Raji (cell line): ENCODE data around the gene BIVM.

ENCODE experiments used
- POLR2A ChIP-seq: IDR thresholded peaks from 2 replicates; pipeline ENCODE4 v1.6.1; 2011; ENCODE audit warnings: low read depth, low read length, control low read depth; ENCODE audit not compliant: insufficient read depth

BIVM gene

GRCh38 chr13:102847272-102848234, 48.6 kb downstream of the BIVM start:
- no peak for TF ChIP-seq POLR2A

- TF ChIP-seq POLR2A: no peak
Observed at GRCh38 chr13:102848956-102849355, 50.0 kb downstream of the BIVM start.

GRCh38 chr13:102852556-102852955, 53.6 kb downstream of the BIVM start:
- TF ChIP-seq POLR2A: no peak

GRCh38 chr13:102854675-102855074, 55.8 kb downstream of the BIVM start:
- no peak for TF ChIP-seq POLR2A

- no peak for TF ChIP-seq POLR2A
Observed at GRCh38 chr13:102856557-102856956, 57.6 kb downstream of the BIVM start.

GRCh38 chr13:102862624-102863210, 63.8 kb downstream of the BIVM start:
- TF ChIP-seq POLR2A: no peak

GRCh38 chr13:102863590-102863989, 64.7 kb downstream of the BIVM start:
- no peak for TF ChIP-seq POLR2A

GRCh38 chr13:102868366-102868936, 69.5 kb downstream of the BIVM start:
- TF ChIP-seq POLR2A: no peak

GRCh38 chr13:102869948-102870676, 71.2 kb downstream of the BIVM start:
- TF ChIP-seq POLR2A: no peak

- no peak for TF ChIP-seq POLR2A
Observed at GRCh38 chr13:102870677-102871415, 71.9 kb downstream of the BIVM start.

GRCh38 chr13:102872131-102872530, 73.2 kb downstream of the BIVM start:
- no peak for TF ChIP-seq POLR2A

GRCh38 chr13:102872531-102872930, 73.6 kb downstream of the BIVM start:
- TF ChIP-seq POLR2A: no peak

- no peak for TF ChIP-seq POLR2A
Observed at GRCh38 chr13:102873653-102874052, 74.7 kb downstream of the BIVM start.

GRCh38 chr13:102875256-102875655, 76.3 kb downstream of the BIVM start:
- no peak for TF ChIP-seq POLR2A

GRCh38 chr13:102877303-102877702, 78.4 kb downstream of the BIVM start:
- TF ChIP-seq POLR2A: no peak
